ENCODE data around the gene MRPL55. TPM values are rescaled to one million over a fixed set of nuclear protein-coding genes. Genes with fewer than 3 reads are reported as not detected.
A peak's percentile ranks its signal among the peaks of the same experiment; 100 is the strongest.

Gene MRPL55
- total RNA-seq, 3 donors from 2014 or later, result 82.3 to 93.0 (median 89.5) TPM

- no peaks in the 10 kb centered on the region for H3K9me3 Mint-ChIP-seq
- H3K27me3 Mint-ChIP-seq (ENCODE audit: low read depth), result no peaks in the 10 kb centered on the region
- DNase-seq (no peak), ATAC-seq (no peak)
- H3K36me3 Mint-ChIP-seq (ENCODE audit: insufficient read depth), result peaks cover 6% of the 10 kb centered on the region
- peaks cover 36% of the 10 kb centered on the region for H3K4me1 Mint-ChIP-seq (ENCODE audit: low read depth)
- H3K4me3 Mint-ChIP-seq, result no peak overlapping the region
Measured at GRCh38 chr1:228105270-228105995, 3.7 kb downstream of the MRPL55 start.

GRCh38 chr1:228104526-228105269 is 4.4 kb downstream of the MRPL55 start:
- Mint-ChIP-seq H3K4me1 (ENCODE audit: low read depth) (peaks cover 30% of the 10 kb centered on the region), H3K9me3 (no peaks in the 10 kb centered on the region), H3K27me3 (ENCODE audit: low read depth) (no peaks in the 10 kb centered on the region), H3K36me3 (ENCODE audit: insufficient read depth) (peaks cover 8% of the 10 kb centered on the region), H3K4me3 (peak overlapping the region; percentile 67)
- ATAC-seq (no peak), DNase-seq (no peak)

DNA sequence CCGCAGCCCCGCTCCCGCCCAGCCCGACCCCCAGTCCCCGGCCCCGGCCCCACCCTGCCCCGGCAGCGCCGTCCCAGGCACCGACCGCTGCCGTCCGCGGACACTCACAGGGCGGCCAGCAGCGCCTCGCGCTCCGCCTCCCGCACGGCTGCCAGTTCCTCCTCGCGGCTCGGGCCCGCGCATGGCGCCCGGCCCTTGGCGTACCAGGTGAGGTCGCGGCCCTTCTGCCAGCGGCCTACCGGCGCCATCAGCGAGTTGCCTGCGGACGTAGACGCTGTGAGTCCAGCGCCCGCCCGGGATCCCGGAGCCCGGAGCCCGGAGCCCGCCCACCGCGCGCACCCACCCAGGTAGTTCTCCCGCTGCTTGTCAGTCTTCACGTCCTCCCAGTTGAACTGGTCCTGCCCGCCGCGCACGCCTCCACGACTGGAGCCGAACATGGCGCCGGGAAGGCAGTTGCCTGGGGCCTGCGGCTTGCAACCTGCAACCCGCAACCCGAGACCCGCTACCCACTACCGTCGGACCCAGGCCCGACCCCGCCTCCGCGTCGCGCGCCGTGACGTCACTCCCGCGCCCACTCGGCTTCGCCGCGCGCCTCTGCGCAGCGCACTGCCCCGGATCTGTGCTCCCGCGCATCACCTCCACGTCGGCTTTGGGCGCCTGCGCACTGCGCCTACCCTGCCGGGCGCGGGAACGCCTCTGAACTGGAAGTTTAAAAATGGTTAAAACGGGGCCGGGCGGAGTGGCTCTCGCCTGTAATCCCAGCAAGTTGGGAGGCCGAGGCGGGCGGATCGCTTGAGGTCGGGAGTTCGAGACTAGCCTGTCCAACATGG is 6.1 kb downstream of the MRPL55 start, which contains the start of gene C1orf35:
TSS of gene C1orf35 (minus strand) at position 535 of the 830 bp plus-strand sequence. CDS start at position 437, 98 bp downstream.
- DNase-seq, result peak; percentile 91
- H3K4me3 Mint-ChIP-seq, result peak within 1 kb of the TSS; percentile 91
- no peaks in the 10 kb centered on the region for H3K27me3 Mint-ChIP-seq (ENCODE audit: low read depth)
- H3K36me3 Mint-ChIP-seq (ENCODE audit: insufficient read depth), result peaks cover 18% of the 10 kb centered on the region
- peaks cover 20% of the 10 kb centered on the region for H3K4me1 Mint-ChIP-seq (ENCODE audit: low read depth)
- H3K9me3 Mint-ChIP-seq, result no peaks in the 10 kb centered on the region
- ATAC-seq, result peak; percentile 81 to 82

GRCh38 chr1:228101994-228102790 is 6.9 kb downstream of the MRPL55 start:
- DNase-seq, result peak; percentile 53
- Mint-ChIP-seq H3K4me3 (peak overlapping the region; percentile 78), H3K36me3 (ENCODE audit: insufficient read depth) (peaks cover 22% of the 10 kb centered on the region), H3K4me1 (ENCODE audit: low read depth) (peaks cover 19% of the 10 kb centered on the region), H3K27me3 (ENCODE audit: low read depth) (no peaks in the 10 kb centered on the region), H3K9me3 (no peaks in the 10 kb centered on the region)
- ATAC-seq, result peak; percentile 49 to 58

GRCh38 chr1:228101614-228101993 is 7.5 kb downstream of the MRPL55 start:
- Mint-ChIP-seq H3K4me1 (ENCODE audit: low read depth) (peaks cover 19% of the 10 kb centered on the region), H3K36me3 (ENCODE audit: insufficient read depth) (peaks cover 18% of the 10 kb centered on the region), H3K9me3 (no peaks in the 10 kb centered on the region), H3K4me3 (peak overlapping the region; percentile 78), H3K27me3 (ENCODE audit: low read depth) (no peaks in the 10 kb centered on the region)
- no peak for ATAC-seq
- no peak for DNase-seq

DNA sequence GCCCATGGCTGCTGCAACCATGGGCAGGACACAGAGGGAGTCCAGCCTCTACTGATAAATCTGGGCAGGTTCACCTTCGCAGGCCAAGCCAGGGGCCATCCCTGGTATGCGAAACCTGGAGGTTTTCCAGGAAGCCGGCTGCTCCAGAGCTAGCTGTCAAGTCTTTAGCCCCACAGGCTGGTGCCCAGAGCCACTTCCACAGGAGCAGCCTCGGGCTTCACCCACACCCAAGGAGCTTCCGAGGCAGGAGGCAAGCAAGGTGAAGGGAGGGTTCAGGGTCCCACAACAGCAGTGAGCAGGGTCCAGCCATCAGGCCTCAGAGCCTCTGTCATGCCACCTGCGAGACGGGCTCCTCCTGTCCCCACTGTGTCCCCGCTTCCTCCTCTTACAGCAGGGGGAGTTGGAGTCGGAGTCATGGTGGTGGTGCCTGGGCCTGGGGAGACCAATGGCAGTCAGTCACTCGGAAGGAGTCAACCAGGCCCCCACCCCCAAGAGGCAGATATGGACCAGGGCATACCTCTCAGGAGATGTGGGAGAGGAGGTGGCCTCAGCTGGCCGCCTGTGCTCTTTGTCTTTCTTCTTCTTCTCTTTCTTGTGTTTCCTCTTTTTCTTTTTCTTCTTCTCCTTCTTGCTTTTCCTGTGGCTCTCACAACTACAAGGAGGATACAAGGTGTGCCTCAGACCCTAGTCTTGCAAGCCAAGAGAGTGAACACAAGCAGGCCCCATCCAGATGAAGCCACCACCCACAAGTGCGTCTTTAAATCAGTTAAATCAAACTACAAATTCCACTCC is 8.1 kb downstream of the MRPL55 start:
- Mint-ChIP-seq H3K4me3 (peak overlapping the region; percentile 78), H3K9me3 (no peaks in the 10 kb centered on the region), H3K4me1 (ENCODE audit: low read depth) (peaks cover 20% of the 10 kb centered on the region), H3K27me3 (ENCODE audit: low read depth) (no peaks in the 10 kb centered on the region), H3K36me3 (ENCODE audit: insufficient read depth) (peaks cover 16% of the 10 kb centered on the region)
- no peak for DNase-seq
- no peak for ATAC-seq

GRCh38 chr1:228099331-228099732 is 9.8 kb downstream of the MRPL55 start:
- Mint-ChIP-seq H3K36me3 (ENCODE audit: insufficient read depth) (peaks cover 30% of the 10 kb centered on the region), H3K4me1 (ENCODE audit: low read depth) (peaks cover 32% of the 10 kb centered on the region), H3K27me3 (ENCODE audit: low read depth) (no peaks in the 10 kb centered on the region), H3K9me3 (peaks cover 8% of the 10 kb centered on the region), H3K4me3 (no peak overlapping the region)
- no peak for DNase-seq
- ATAC-seq, result no peak

DNA sequence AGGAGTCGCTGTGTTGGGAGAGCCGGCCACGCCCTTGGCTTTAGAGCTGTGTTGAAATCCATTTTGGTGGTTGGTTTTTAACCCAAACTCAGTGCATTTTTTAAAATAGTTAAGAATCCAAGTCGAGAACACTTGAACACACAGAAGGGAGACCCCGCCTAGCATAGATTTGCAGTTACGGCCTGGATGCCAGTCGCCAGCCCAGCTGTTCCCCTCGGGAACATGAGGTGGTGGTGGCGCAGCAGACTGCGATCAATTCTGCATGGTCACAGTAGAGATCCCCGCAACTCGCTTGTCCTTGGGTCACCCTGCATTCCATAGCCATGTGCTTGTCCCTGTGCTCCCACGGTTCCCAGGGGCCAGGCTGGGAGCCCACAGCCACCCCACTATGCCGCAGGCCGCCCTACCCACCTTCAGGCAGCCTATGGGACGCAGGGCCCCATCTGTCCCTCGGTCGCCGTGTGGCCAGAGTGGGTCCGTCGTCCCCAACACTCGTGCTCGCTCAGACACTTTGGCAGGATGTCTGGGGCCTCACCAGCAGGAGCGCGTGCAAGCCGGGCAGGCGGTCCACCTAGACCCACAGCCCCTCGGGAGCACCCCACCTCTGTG is 10.7 kb downstream of the MRPL55 start:
- Mint-ChIP-seq H3K36me3 (ENCODE audit: insufficient read depth) (peaks cover 33% of the 10 kb centered on the region), H3K9me3 (peaks cover 8% of the 10 kb centered on the region), H3K4me3 (no peak overlapping the region), H3K27me3 (ENCODE audit: low read depth) (no peaks in the 10 kb centered on the region), H3K4me1 (ENCODE audit: low read depth) (peaks cover 28% of the 10 kb centered on the region)
- ATAC-seq, result no peak
- no peak for DNase-seq

DNA sequence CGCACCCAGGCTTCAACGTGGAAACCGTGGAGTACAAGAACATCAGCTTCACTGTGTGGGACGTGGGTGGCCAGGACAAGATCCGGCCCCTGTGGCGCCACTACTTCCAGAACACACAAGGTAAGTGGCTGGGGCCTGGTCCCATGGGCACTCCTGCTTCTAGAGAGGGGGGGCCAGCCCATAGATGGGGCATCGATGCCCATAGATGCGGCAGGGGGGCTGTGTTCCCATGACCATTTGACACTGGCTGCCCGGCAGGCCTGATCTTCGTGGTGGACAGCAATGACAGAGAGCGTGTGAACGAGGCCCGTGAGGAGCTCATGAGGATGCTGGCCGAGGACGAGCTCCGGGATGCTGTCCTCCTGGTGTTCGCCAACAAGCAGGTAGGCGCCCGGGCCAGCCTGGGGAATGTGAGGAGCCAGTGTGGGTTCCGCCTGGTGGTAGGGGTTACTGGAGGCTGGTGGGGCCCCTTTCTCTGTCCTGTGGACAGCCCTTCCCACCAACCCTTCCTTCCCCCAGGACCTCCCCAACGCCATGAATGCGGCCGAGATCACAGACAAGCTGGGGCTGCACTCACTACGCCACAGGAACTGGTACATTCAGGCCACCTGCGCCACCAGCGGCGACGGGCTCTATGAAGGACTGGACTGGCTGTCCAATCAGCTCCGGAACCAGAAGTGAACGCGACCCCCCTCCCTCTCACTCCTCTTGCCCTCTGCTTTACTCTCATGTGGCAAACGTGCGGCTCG is 11.6 kb downstream of the MRPL55 start:
- ATAC-seq (no peak), DNase-seq (no peak)
- peaks cover 8% of the 10 kb centered on the region for H3K9me3 Mint-ChIP-seq
- H3K27me3 Mint-ChIP-seq (ENCODE audit: low read depth), result no peaks in the 10 kb centered on the region
- peaks cover 37% of the 10 kb centered on the region for H3K36me3 Mint-ChIP-seq (ENCODE audit: insufficient read depth)
- no peak overlapping the region for H3K4me3 Mint-ChIP-seq
- peaks cover 29% of the 10 kb centered on the region for H3K4me1 Mint-ChIP-seq (ENCODE audit: low read depth)

DNA sequence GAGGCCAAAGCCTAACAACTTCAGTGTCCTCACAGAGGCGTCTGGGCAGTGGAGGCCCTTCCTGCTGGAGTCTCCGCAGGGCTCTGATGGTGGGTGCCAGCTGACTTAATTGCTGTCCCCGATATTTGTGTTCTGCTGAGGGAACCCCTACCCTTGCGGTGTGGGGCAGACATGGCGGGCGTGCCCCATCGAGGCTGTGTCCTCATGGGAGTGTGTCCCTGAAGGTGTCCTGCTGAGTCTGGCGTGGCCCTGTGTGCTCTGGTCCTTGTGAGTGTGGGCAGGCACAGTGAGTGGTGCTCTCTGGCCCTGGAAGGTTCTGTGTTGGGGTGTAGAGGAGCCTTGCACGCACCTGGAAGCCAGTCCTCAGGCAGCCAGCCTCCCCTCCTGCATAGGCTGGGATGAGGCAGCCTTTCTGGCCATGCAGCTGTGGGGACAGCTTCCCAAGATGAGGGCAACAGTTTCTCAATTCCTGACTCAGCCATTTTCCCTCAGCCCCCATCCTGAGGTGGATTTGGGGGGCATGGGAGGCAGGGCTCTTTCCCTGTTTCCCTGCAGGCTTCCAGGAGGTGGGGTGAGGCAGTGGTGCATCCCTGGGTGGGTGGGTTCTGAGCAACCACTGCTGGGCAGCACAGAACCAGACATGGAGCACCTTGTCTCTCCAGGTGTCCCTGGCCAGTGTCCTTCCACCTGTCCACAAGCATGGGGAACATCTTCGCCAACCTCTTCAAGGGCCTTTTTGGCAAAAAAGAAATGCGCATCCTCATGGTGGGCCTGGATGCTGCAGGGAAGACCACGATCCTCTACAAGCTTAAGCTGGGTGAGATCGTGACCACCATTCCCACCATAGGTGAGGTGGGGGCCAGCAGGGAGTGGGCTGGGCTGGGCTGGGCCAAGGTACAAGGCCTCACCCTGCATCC is 12.4 kb downstream of the MRPL55 start:
- peak in 1 of 2 donors; percentile 12 for ATAC-seq
- H3K4me1 Mint-ChIP-seq (ENCODE audit: low read depth), result peaks cover 36% of the 10 kb centered on the region
- DNase-seq, result no peak
- peaks cover 42% of the 10 kb centered on the region for H3K36me3 Mint-ChIP-seq (ENCODE audit: insufficient read depth)
- H3K9me3 Mint-ChIP-seq, result peaks cover 8% of the 10 kb centered on the region
- H3K27me3 Mint-ChIP-seq (ENCODE audit: low read depth), result no peaks in the 10 kb centered on the region
- H3K4me3 Mint-ChIP-seq, result no peak overlapping the region

GRCh38 chr1:228095938-228096337 is 13.2 kb downstream of the MRPL55 start:
- Mint-ChIP-seq H3K4me3 (no peak overlapping the region), H3K9me3 (peaks cover 8% of the 10 kb centered on the region), H3K27me3 (ENCODE audit: low read depth) (no peaks in the 10 kb centered on the region), H3K4me1 (ENCODE audit: low read depth) (peaks cover 38% of the 10 kb centered on the region), H3K36me3 (ENCODE audit: insufficient read depth) (peaks cover 42% of the 10 kb centered on the region)
- ATAC-seq (no peak), DNase-seq (no peak)

Measured in activated T-cell treated with anti-CD3 and anti-CD28 coated beads, Interleukin-2, amount 50 U/mL, for 4 hours (primary cell).